ENCODE measurements around the gene PRUNE2.
A peak's percentile ranks its signal among the peaks of the same experiment; 100 is the strongest.

PRUNE2 gene

DNA sequence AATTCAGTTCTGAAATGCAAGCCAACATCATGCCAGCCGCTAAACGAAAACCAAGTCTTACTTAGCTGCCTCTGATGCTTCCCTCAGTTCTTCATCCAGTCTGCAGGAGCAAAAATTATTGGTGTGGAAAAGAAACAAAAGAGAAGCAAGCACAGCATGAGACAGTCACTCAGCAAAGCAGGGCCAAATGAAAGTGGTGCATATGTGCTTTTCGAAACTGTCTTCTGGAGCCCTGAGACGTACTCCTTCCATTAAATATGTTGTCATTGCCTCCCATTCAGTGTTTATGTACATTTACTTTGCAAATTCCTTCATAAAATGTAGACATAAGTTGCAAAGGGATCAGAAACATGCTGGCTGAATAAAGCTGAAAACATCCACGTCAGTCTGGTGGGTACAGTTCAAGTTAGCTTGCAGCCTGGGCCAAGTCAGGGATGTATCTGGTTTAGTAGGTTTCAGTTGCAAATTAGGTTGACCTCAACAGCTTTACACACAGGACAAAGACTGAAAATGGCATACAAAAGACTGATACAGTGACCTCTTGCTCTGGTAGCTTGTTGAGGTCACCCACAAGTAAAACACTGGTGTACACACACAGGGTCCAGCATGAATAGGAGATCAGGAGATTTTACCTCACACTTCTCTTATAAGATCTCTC is 281.4 kb downstream of the PRUNE2 start:
- H3K27me3 ChIP-seq (ENCODE audit: low read depth, low read length) = no peaks in the 10 kb centered on the region
- H3K4me3 ChIP-seq (ENCODE audit: low read depth in 1 of 2, low read length in 2 of 2) = no peak overlapping the region
- peaks cover 0 to 18% of the 10 kb centered on the region in 2 donors for H3K36me3 ChIP-seq (ENCODE audit: control insufficient read depth in 1 of 2, insufficient read depth in 2 of 2, low read length in 2 of 2)
- H3K4me1 ChIP-seq (ENCODE audit: control insufficient read depth in 1 of 2, insufficient read depth in 2 of 2, low read length in 2 of 2) = peaks cover 0 to 1% of the 10 kb centered on the region in 2 donors
- no peaks in the 10 kb centered on the region for H3K9me3 ChIP-seq (ENCODE audit: control insufficient read depth in 1 of 2, low read length in 2 of 2)
- no peak overlapping the region for H3K27ac ChIP-seq (ENCODE audit: low read length)

DNA sequence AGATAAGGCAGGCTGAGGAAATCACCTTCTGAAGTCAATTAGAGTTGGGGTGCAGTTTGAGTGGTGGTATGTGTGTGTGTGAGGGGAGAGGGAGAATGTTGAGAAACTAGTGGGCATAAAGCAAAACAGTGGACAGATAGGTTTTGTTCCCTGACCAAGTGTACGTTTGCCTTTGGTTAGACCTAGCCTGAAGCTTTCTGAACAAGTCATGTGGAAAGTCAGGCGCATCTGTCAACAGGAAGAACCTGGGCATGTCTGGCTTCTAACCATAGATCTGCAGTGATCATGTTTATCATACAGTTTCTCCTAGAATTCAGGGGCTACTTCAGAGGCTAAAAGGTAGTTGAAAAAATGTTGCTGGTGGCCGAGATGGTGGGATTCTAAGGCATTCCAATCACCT is 284.9 kb downstream of the PRUNE2 start:
- Histone ChIP-seq H3K4me3 (ENCODE audit: low read depth in 1 of 2, low read length in 2 of 2) (no peak overlapping the region), H3K27me3 (ENCODE audit: low read depth, low read length) (no peaks in the 10 kb centered on the region), H3K36me3 (ENCODE audit: control insufficient read depth in 1 of 2, insufficient read depth in 2 of 2, low read length in 2 of 2) (peaks cover 0 to 11% of the 10 kb centered on the region in 2 donors), H3K9me3 (ENCODE audit: control insufficient read depth in 1 of 2, low read length in 2 of 2) (no peaks in the 10 kb centered on the region), H3K27ac (ENCODE audit: low read length) (no peak overlapping the region), H3K4me1 (ENCODE audit: control insufficient read depth in 1 of 2, insufficient read depth in 2 of 2, low read length in 2 of 2) (peaks cover 0 to 22% of the 10 kb centered on the region in 2 donors)

DNA sequence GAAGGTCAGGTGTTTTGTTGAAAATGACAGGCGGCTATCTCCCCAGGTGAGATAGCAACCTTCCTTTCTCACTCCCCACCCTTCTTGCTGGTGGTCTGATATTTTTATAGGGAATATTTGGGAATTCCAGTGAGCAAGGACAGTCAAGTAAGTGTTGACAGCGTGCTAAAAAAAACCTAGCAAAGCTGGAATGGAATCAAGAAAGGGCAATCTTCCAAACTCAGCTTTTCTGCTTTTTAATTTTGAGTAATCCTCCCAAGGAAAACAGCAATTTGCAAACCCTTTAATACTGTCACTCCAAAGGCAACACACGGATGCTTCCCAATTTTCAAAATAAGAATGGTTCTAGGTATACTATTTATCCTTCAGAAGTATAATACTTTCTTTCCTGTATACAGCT is 285.3 kb downstream of the PRUNE2 start:
- Histone ChIP-seq H3K4me1 (ENCODE audit: control insufficient read depth in 1 of 2, insufficient read depth in 2 of 2, low read length in 2 of 2) (peaks cover 0 to 22% of the 10 kb centered on the region in 2 donors), H3K27ac (ENCODE audit: low read length) (no peak overlapping the region)

DNA sequence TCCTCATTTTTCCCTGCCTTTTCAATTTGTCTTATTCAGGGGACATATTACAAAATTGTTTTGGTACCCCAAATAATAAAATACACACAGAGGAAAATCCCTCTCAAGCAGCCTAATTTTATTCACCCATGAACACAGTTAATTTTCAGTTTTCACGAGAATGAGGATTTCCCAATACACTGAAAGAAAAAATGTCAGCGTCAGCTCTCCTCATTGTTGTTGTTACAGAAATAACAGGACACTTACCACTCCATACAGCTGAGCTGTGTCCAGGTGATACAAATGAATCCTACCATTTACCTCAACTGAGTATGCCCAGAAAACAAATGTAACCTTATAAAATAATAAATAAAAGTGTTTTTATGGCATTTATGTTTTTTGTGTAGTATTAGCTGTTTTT is 286.3 kb downstream of the PRUNE2 start:
- H3K36me3 ChIP-seq (ENCODE audit: control insufficient read depth in 1 of 2, insufficient read depth in 2 of 2, low read length in 2 of 2) = peaks cover 0 to 7% of the 10 kb centered on the region in 2 donors
- H3K9me3 ChIP-seq (ENCODE audit: control insufficient read depth in 1 of 2, low read length in 2 of 2) = no peaks in the 10 kb centered on the region
- no peak overlapping the region for H3K27ac ChIP-seq (ENCODE audit: low read length)
- peaks cover 0 to 22% of the 10 kb centered on the region in 2 donors for H3K4me1 ChIP-seq (ENCODE audit: control insufficient read depth in 1 of 2, insufficient read depth in 2 of 2, low read length in 2 of 2)
- no peak overlapping the region for H3K4me3 ChIP-seq (ENCODE audit: low read depth in 1 of 2, low read length in 2 of 2)
- H3K27me3 ChIP-seq (ENCODE audit: low read depth, low read length) = no peaks in the 10 kb centered on the region

More for the DNA sequence above, 285.3 kb downstream of the PRUNE2 start:
- H3K9me3 ChIP-seq (ENCODE audit: control insufficient read depth in 1 of 2, low read length in 2 of 2) = no peaks in the 10 kb centered on the region
- H3K27me3 ChIP-seq (ENCODE audit: low read depth, low read length) = no peaks in the 10 kb centered on the region
- H3K4me3 ChIP-seq (ENCODE audit: low read depth in 1 of 2, low read length in 2 of 2) = no peak overlapping the region
- H3K36me3 ChIP-seq (ENCODE audit: control insufficient read depth in 1 of 2, insufficient read depth in 2 of 2, low read length in 2 of 2) = peaks cover 0 to 11% of the 10 kb centered on the region in 2 donors

DNA sequence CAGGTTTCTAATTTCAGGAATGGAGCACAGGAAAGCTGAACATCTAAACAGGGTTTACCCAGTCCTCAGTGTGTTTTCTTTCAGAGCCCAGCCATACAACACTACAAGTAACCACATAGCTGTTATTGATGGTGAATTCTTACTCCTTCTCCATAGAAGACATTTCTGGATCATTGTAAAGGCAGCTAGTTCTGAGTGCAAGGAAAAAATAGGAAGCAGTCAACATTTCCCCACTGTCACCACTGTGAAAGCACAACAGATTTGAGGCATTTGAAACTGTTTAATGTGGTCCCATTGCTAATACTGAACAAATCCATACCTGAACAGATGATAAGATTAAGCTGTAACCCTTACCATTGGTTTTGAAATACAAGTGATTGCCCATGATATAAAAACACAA is 286.7 kb downstream of the PRUNE2 start:
- Histone ChIP-seq H3K9me3 (ENCODE audit: control insufficient read depth in 1 of 2, low read length in 2 of 2) (no peaks in the 10 kb centered on the region), H3K4me1 (ENCODE audit: control insufficient read depth in 1 of 2, insufficient read depth in 2 of 2, low read length in 2 of 2) (peaks cover 0 to 22% of the 10 kb centered on the region in 2 donors), H3K4me3 (ENCODE audit: low read depth in 1 of 2, low read length in 2 of 2) (no peak overlapping the region), H3K27me3 (ENCODE audit: low read depth, low read length) (no peaks in the 10 kb centered on the region), H3K36me3 (ENCODE audit: control insufficient read depth in 1 of 2, insufficient read depth in 2 of 2, low read length in 2 of 2) (peaks cover 0 to 11% of the 10 kb centered on the region in 2 donors), H3K27ac (ENCODE audit: low read length) (peak overlapping the region; percentile 73)

DNA sequence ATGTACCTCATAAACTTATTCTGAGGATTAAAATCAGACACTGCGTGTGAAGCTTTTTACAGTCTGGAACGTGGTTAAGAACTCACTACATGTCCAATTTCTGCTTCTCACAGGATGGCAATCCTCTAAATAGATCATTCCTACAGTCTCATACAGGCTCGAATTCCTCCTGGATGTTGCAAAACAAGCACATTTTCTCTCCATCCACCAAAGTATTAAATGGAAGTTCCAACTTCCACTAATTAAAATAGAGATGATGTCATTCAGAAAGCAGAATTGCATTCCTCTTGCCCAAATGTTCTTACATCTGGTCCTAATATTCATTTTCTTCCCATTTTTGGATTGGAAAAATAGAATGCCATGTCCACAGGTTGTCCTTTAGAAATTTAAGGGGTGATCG is 287.2 kb downstream of the PRUNE2 start:
- no peak overlapping the region for H3K4me3 ChIP-seq (ENCODE audit: low read depth in 1 of 2, low read length in 2 of 2)
- H3K4me1 ChIP-seq (ENCODE audit: control insufficient read depth in 1 of 2, insufficient read depth in 2 of 2, low read length in 2 of 2) = peaks cover 0 to 22% of the 10 kb centered on the region in 2 donors
- H3K27ac ChIP-seq (ENCODE audit: low read length) = peak overlapping the region; percentile 73

DNA sequence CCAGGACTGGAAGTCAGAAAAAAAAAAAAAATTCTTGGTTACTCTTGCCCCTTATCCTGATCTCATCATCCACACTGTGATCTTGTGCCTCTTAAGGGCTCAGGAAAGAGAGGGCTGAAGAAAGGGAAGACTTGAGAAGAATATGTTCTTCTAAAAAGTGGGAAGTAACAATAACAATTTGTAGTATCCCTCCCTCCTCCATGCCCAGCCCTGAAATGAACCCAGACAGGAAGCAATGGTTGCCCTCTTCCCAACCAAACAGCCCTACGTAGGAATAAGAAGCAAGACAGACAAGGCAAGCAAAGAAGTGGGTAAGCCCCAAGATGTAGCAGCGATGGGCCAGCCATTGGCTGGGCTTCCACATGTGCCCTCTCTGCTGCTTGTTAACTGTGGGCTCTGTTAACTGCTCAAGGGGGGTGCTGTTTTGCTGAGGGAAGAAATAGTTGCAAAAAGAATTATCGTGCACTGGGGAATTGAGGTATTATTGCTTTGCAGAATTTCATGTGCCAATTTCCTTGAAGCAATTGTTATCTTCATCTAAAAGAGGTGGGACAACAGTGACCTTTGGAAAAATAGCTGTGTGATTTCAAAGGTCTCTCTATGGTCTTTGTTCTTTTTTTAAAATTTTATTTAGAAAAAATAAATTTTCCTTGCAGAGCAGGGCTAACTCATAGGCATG is 288.3 kb downstream of the PRUNE2 start:
- peaks cover 0 to 19% of the 10 kb centered on the region in 2 donors for H3K36me3 ChIP-seq (ENCODE audit: control insufficient read depth in 1 of 2, insufficient read depth in 2 of 2, low read length in 2 of 2)
- H3K4me3 ChIP-seq (ENCODE audit: low read depth in 1 of 2, low read length in 2 of 2) = no peak overlapping the region
- no peaks in the 10 kb centered on the region for H3K27me3 ChIP-seq (ENCODE audit: low read depth, low read length)
- H3K4me1 ChIP-seq (ENCODE audit: control insufficient read depth in 1 of 2, insufficient read depth in 2 of 2, low read length in 2 of 2) = peaks cover 0 to 22% of the 10 kb centered on the region in 2 donors
- H3K27ac ChIP-seq (ENCODE audit: low read length) = peak overlapping the region; percentile 73
- no peaks in the 10 kb centered on the region for H3K9me3 ChIP-seq (ENCODE audit: control insufficient read depth in 1 of 2, low read length in 2 of 2)

More for the DNA sequence above, 287.2 kb downstream of the PRUNE2 start:
- no peaks in the 10 kb centered on the region for H3K27me3 ChIP-seq (ENCODE audit: low read depth, low read length)
- peaks cover 0 to 14% of the 10 kb centered on the region in 2 donors for H3K36me3 ChIP-seq (ENCODE audit: control insufficient read depth in 1 of 2, insufficient read depth in 2 of 2, low read length in 2 of 2)
- no peaks in the 10 kb centered on the region for H3K9me3 ChIP-seq (ENCODE audit: control insufficient read depth in 1 of 2, low read length in 2 of 2)

DNA sequence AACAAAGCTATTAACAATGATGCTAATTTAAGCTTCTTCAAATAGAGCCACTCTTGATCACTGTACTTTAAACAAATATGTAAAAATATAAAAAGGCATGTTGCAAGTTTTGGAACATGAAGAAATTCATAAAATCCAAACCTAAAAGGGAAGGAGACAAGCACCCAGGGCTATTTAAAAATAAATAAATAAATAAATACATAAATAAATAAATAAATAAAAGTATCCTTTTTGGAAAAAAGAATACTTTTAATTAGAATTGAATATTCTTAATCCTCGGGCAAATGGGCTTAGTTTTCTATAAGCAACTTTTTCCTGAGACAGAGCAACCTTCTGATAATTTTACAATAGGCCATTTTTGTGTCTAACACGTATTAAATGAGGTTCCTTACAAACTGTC is 289.1 kb downstream of the PRUNE2 start:
- Histone ChIP-seq H3K27me3 (ENCODE audit: low read depth, low read length) (no peaks in the 10 kb centered on the region), H3K36me3 (ENCODE audit: control insufficient read depth in 1 of 2, insufficient read depth in 2 of 2, low read length in 2 of 2) (peaks cover 0 to 21% of the 10 kb centered on the region in 2 donors), H3K27ac (ENCODE audit: low read length) (peak overlapping the region; percentile 64), H3K9me3 (ENCODE audit: control insufficient read depth in 1 of 2, low read length in 2 of 2) (no peaks in the 10 kb centered on the region), H3K4me1 (ENCODE audit: control insufficient read depth in 1 of 2, insufficient read depth in 2 of 2, low read length in 2 of 2) (peaks cover 0 to 22% of the 10 kb centered on the region in 2 donors), H3K4me3 (ENCODE audit: low read depth in 1 of 2, low read length in 2 of 2) (no peak overlapping the region)

DNA sequence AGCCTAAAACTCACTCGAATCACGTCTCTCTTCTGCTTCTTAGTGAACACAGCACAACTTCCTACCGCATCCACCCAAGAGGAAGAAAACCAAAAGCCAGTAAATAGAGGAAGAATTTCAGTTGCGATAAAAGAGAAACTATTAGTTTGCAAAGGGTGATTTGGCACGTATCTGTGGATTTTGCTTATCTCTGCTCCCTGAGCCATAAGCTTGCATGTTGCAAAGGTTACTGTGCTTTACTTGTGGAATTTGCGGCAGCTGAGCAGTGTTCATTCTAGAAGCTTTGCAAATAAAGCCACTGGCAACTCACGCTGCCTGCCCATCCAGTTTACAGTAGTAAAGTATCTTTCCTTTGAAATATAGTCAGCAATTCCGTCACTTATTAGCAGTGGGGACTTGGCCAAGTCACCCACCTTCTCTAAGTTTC is 290.7 kb downstream of the PRUNE2 start:
- Histone ChIP-seq H3K27me3 (ENCODE audit: low read depth, low read length) (no peaks in the 10 kb centered on the region), H3K36me3 (ENCODE audit: control insufficient read depth in 1 of 2, insufficient read depth in 2 of 2, low read length in 2 of 2) (peaks cover 0 to 21% of the 10 kb centered on the region in 2 donors), H3K9me3 (ENCODE audit: control insufficient read depth in 1 of 2, low read length in 2 of 2) (no peaks in the 10 kb centered on the region), H3K4me1 (ENCODE audit: control insufficient read depth in 1 of 2, insufficient read depth in 2 of 2, low read length in 2 of 2) (peaks cover 4 to 22% of the 10 kb centered on the region in 2 donors), H3K4me3 (ENCODE audit: low read depth in 1 of 2, low read length in 2 of 2) (peak overlapping the region in 1 of 2 donors; percentile 47), H3K27ac (ENCODE audit: low read length) (peak overlapping the region; percentile 90)

DNA sequence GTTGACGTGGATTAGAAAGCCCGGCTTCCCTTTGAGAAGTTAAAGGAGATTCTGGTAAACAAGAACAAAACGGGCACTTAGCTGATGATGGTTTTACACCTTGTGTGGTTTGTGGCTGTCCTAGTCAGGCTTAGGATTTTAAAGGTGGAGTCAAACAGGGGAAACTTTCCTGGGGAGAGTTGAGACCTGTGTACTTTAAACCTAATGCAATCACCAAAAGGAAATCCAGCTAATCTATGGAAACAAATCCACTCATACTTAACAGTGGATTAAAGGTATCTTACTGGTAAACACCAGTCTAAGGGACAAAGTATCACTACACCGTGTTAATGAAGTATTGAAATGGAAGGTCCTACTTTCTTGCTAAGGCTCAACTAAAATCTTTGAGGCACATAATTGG is 291.9 kb downstream of the PRUNE2 start:
- Histone ChIP-seq H3K9me3 (ENCODE audit: control insufficient read depth in 1 of 2, low read length in 2 of 2) (no peaks in the 10 kb centered on the region), H3K4me3 (ENCODE audit: low read depth in 1 of 2, low read length in 2 of 2) (peak overlapping the region in 1 of 2 donors; percentile 47), H3K27me3 (ENCODE audit: low read depth, low read length) (no peaks in the 10 kb centered on the region), H3K27ac (ENCODE audit: low read length) (peak overlapping the region; percentile 90), H3K36me3 (ENCODE audit: control insufficient read depth in 1 of 2, insufficient read depth in 2 of 2, low read length in 2 of 2) (peaks cover 0 to 18% of the 10 kb centered on the region in 2 donors), H3K4me1 (ENCODE audit: control insufficient read depth in 1 of 2, insufficient read depth in 2 of 2, low read length in 2 of 2) (peaks cover 13 to 22% of the 10 kb centered on the region in 2 donors)

DNA sequence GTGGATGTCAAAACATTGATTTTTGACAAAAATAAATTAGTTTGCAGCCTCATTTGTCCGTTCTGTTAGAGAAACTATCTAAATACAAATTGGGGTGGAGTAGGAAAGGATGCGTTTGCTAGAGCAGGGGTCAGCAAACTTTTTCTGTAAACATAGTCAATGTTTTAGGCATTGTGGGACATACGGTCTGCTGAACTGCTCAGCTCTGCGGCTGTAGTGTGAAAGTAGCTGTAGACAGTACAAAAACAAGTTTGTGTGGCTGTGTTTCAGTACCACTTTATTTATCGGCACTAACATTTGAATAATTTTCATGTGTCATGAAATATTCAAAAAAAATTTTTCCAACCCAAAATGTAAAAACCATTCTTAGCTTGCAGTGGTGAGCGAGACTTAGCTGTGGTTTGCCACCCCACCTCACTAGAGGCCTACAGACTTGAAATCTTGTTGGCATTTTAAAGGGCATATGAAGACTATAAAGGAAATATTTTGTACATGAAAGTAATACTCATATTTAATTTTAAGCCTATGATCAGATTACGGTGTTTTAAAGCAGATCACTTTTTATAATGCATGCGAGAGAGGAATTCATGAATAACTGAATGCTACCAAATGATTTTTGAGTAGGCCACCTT is 292.6 kb downstream of the PRUNE2 start:
- H3K27ac ChIP-seq (ENCODE audit: low read length) = peak overlapping the region; percentile 90
- H3K4me3 ChIP-seq (ENCODE audit: low read depth in 1 of 2, low read length in 2 of 2) = no peak overlapping the region
- no peaks in the 10 kb centered on the region for H3K9me3 ChIP-seq (ENCODE audit: control insufficient read depth in 1 of 2, low read length in 2 of 2)
- H3K27me3 ChIP-seq (ENCODE audit: low read depth, low read length) = no peaks in the 10 kb centered on the region
- peaks cover 0 to 15% of the 10 kb centered on the region in 2 donors for H3K36me3 ChIP-seq (ENCODE audit: control insufficient read depth in 1 of 2, insufficient read depth in 2 of 2, low read length in 2 of 2)
- H3K4me1 ChIP-seq (ENCODE audit: control insufficient read depth in 1 of 2, insufficient read depth in 2 of 2, low read length in 2 of 2) = peaks cover 13 to 16% of the 10 kb centered on the region in 2 donors
